Sciatic nerve (tissue), 2 donors: ENCODE measurements around the gene TCHHL1. TPM values are rescaled to one million over a fixed set of nuclear protein-coding genes. Genes with fewer than 3 reads are reported as not detected.

Source experiments
- ATAC-seq: fragments of 200-7000 bp; cut with Tn5 transposase; one replicate; pipeline ENCODE4 v1.9.1; 2020; ENCODE audit warnings: mild to moderate bottlenecking, moderate library complexity
- DNase-seq: peaks from one replicate; pipeline ENCODE4 v3.0.0-alpha.2; 2020; ENCODE audit warnings: low spot score
- intact Hi-C: fragments of 100-400 bp; cut with DNase I; formaldehyde crosslinking; loops from one replicate; pipeline ENCODE4 v1.14.2; 2022
- total RNA-seq: library from RNA; stranded (reverse); fragmentation: NEBNext Ultra II Directional; extraction: Animal tissue kit (Norgen Biotek cat#: 25700); gene quantifications from one replicate; pipeline ENCODE4 v1.2.1, GENCODE V29; 2021
- donor health status: DM: no; HTN: no; CAD: no.
- donor health status: DM: no; HTN: no; CAD: no.

The TCHHL1 gene
- total RNA-seq, 1 donor from 2014 or later = not detected

- peak; percentile 91 for DNase-seq
- peak; percentile 96 for ATAC-seq
- intact Hi-C loops = no loop called here
These were observed 41.0 kb downstream of the TCHHL1 start for GRCh38 chr1:152047730-152048415.

GRCh38 chr1:152047413-152047729 lies 41.5 kb downstream of the TCHHL1 start:
- no peak for DNase-seq
- intact Hi-C loops = no loop called here
- ATAC-seq = no peak

DNA sequence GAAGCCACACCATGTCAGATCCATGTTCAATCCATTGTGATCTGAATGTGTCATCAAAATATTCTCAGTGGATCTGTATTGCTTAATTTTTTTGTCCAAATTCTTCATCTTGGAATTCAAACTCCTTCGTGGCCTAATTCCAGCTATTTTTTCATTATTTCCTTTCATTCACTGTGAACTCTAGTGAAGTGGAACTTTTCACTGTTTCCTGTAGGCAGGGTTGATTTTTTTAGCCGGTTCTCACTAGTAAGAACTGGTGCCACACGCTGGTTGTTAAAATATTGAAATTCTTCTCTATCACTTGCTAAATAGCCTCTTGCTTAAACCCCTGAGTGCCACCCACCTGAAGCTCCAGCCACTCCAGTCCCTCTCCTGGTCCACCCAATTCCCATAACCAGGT lies 44.5 kb downstream of the TCHHL1 start:
- no peak for ATAC-seq
- intact Hi-C loops = no loop called here
- DNase-seq = no peak

- ATAC-seq (no peak), DNase-seq (no peak)
- intact Hi-C loops = no loop called here
These were observed 45.0 kb downstream of the TCHHL1 start for GRCh38 chr1:152043870-152044269.

GRCh38 chr1:152042030-152042429 lies 46.8 kb downstream of the TCHHL1 start:
- intact Hi-C loops = no loop called here
- no peak for DNase-seq
- no peak for ATAC-seq

DNA sequence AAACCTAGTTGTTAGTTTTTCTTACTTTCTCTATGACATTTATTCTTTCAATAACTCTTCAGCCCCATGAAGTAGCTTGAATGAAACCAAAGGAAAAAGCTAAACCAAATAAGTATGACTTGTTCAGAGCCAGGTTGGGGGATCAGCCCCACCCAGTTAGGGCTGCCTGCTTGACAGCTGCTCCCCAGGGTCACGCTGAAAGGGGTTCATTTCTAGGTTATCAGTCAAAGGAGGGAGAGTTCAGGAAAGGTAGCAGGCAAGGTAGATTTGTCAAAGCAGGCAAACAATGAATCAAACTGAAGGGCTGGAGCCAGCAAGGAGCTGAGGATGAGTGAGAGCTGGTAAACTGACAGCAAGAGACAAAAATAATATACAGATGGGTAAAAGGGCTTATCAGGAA lies 49.0 kb downstream of the TCHHL1 start:
- intact Hi-C loops = no loop called here
- ATAC-seq (no peak), DNase-seq (no peak)

- ATAC-seq (no peak), DNase-seq (no peak)
- intact Hi-C loops = no loop called here
These were observed 49.4 kb downstream of the TCHHL1 start for GRCh38 chr1:152039461-152039860.

DNA sequence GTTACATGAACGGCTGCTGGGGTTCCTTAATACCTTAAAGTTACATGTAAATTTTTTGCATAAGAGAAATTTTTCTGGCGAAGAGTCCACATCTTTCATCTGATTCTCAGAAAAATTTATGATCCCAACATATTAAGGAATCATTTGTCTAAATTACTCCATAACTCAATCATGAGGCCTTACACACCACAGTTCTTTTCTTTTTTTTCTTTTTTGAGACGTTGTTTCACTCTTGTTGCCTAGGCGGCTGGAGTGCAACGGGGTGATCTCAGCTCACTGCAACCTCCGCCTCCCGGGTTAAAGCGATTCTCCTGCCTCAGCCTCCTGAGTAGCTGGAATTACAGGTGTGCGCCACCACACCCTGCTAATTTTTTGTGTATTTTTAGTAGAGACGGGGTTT lies 50.0 kb downstream of the TCHHL1 start:
- no peak for ATAC-seq
- no peak for DNase-seq
- intact Hi-C loops = no loop called here

DNA sequence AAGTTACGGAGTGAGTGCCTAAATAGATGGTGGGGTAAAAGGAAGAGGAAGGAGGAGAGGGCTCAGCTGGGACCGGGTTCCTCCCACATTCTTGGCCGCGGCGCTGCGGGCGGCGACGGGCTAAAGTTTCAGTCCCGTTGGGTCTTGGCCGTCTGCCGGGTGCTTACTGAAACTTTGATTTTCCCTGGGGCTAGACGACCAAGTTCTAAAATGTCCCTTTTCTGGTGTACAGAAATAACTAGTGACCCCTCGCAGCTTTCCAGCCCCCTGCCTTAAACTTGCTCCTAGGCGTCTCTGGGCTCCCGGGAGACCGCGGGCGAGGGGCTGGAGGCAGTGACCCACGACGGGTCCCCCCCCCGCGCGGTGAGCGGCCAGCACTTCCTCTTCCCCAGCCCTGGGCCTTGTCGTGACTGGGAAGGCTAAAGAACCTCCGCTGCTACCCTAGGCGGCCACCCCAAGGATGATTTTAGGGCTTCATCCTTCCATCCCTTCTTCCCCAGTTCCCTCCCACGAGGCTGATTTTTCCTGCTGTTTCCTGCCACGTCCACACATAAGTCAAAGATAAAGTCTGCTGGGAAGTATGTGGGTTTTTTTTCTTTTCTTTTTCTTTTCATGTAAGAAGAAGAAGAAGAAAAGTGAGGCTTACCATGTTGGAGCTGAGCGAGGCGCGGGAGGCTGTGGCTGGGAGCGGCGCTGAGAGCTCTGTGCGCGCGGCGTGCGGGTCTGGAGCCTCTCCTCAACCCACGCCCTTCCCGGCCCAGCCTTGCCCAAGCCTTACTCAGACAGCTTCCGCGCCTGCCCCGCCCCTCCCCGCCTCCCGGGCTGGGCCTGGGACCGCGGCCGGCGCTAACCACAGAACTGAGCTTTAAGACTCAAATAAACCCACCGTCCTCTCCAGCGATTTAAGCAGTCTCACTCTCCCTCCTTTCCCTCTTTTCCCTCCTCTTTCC lies 52.3 kb downstream of the TCHHL1 start, which contains the start of gene S100A11:
TSS of gene S100A11 (minus strand) at position 738 of the 950 bp plus-strand sequence. CDS start at position 649, 89 bp downstream.
- peak; percentile 95 for DNase-seq
- ATAC-seq = peak; percentile 97
- intact Hi-C loops = no loop called here

- no peak for DNase-seq
- peak; percentile 57 for ATAC-seq
- intact Hi-C loops = no loop called here
These were observed 53.2 kb downstream of the TCHHL1 start for GRCh38 chr1:152035539-152036266.

GRCh38 chr1:152034654-152035538 lies 54.0 kb downstream of the TCHHL1 start:
- ATAC-seq = peak; percentile 20
- intact Hi-C loops = no loop called here
- DNase-seq = peak; percentile 66

- DNase-seq = no peak
- intact Hi-C loops = no loop called here
- no peak for ATAC-seq
These were observed 54.6 kb downstream of the TCHHL1 start for GRCh38 chr1:152034324-152034653.

Other genes starting within 250 kb of the TCHHL1 start
- gene C2CD4D, start 249.2 kb downstream of the TCHHL1 start, total RNA-seq = 0.45 TPM
- gene THEM5, start 235.4 kb downstream of the TCHHL1 start, total RNA-seq = not detected
- gene THEM4, start 179.6 kb downstream of the TCHHL1 start, total RNA-seq = 14.9 TPM
- 550 TPM for gene S100A10, start 95.2 kb downstream of the TCHHL1 start, total RNA-seq
- 231 TPM for gene S100A11, start 52.1 kb downstream of the TCHHL1 start, total RNA-seq
- gene TCHH, start 26.4 kb upstream of the TCHHL1 start, total RNA-seq = 0.13 TPM
- gene RPTN, start 70.2 kb upstream of the TCHHL1 start, total RNA-seq = not detected
- gene HRNR, start 135.1 kb upstream of the TCHHL1 start, total RNA-seq = not detected
- gene FLG, start 236.2 kb upstream of the TCHHL1 start, total RNA-seq = 0.04 TPM